Fibroblast of skin of abdomen (primary cell): ENCODE results near the gene PSMA8.
"Not testable (repeated sequence)": the region's sequence is repeated elsewhere in the genome, so short reads cannot be mapped to it uniquely, and the experiment has no call there.

Experiments
- DNase-seq: peaks from one replicate; pipeline ENCODE4 v3.0.0-alpha.2; 2013

The PSMA8 gene

DNA sequence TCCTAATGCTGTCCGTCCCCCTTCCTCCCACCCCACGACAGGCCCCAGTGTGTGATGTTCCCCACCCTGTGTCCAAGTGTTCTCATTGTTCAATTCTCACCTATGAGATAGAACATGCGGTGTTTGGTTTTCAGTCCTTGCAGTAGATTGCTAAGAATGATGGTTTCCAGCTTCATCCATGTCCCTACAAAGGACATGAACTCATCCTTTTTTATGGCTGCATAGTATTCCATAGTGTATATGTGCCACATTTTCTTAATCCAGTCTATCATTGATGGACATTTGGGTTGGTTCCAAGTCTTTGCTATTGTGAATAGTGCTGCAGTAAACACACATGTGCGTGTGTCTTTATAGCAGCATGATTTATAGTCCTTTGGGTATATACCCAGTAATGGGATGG lies 105.0 kb downstream of the PSMA8 start:
- DNase-seq: not testable (repeated sequence)

DNA sequence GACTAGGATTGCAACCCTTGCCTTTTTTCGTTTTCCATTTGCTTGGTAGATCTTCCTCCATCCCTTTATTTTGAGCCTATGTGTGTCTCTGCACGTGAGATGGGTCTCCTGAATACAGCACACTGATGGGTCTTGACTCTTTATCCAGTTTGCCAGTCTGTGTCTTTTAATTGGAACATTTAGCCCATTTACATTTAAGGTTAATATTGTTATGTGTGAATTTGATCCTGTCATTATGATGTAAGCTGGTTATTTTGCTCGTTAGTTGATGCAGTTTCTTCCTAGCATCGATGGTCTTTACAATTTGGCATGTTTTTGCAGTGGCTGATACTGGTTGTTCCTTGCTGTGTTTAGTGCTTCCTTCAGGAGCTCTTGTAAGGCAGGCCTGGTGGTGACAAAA lies 108.7 kb downstream of the PSMA8 start:
- DNase-seq: not testable (repeated sequence)
